Activated naive CD8-positive, alpha-beta T cell treated with anti-CD3 and anti-CD28 coated beads, Interleukin-2, amount 50 U/mL, for 16 hours (primary cell): ENCODE data around the gene CHMP6.

Source experiments
- DNase-seq: peaks from one replicate; pipeline ENCODE4 v3.0.0-alpha.2; 2020; ENCODE audit warnings: low read depth, low spot score

The CHMP6 gene

DNA sequence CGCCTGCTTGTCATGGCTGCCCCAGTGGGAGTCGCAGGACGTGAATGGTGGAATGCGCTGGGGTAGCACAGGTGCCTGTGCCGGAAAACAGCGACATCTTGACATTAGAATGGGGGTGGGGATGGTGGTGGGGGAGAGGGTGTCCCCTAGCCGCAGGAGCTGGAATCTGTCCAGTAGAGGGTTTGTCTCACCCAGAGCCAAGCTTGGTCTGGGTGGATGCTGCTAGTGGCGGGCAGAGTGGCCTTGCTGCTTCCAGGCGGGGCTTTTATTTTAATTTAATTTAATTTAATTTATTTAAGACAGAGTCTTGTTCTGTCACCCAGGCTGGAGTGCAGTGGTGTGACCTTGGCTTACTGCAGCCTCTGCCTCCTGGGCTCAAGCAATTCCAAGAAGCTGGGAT, 51.0 kb downstream of the CHMP6 start:
- DNase-seq = no peak

DNA sequence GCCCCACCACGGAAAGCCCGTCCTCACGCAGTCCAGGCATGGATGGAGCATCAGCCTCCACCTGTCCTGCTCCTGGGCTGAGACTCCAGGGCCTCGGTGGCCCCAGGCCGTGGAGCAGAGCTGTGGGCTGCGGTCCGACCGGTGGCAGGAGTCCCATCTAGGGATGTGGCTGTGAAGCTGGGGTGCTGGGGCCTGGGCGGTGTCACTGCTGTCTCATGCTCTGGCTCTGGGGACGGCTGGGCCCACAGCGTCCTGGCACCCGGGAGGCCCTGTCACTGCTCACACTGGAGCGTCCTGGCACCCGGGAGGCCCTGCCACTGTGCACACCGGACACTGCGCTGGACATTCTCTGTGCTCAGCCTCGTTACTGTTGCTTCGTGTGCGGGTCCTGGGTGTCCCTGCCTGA, 51.7 kb downstream of the CHMP6 start:
- no peak for DNase-seq

DNA sequence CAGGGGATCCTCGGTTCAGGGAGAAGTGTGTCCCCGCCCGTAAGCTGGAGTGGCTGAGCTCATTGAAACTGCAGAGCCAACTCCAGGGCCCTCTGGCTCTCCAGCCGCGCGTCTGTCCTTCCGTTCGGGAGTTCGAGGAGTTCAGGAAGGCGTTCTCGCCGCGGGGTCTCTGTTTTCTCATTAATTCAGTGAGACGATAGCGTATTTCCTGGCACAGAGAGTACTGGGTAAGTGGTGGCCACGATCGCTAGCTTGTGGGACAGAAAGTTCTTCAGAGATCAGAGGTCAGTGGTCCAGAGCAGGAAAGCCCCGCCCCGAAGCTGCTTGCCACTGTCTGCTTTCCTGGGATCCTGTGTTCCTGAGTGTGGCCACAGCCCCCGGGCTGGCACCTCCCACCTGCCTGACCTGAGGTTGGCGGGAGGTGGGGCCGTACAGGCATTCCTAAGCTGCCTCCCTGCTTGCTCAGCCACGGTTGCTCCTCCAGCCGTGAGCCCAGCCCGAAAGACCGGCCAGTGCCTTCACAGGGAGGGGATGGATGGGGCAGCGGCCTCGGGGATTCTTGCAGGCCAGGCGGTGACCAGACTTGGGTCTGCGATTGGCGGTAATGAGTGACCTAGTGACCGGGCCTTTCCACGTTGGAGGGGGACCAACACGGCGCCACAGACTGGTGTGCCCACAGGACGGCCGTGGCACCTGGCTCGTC, 52.2 kb downstream of the CHMP6 start:
- DNase-seq = no peak

DNA sequence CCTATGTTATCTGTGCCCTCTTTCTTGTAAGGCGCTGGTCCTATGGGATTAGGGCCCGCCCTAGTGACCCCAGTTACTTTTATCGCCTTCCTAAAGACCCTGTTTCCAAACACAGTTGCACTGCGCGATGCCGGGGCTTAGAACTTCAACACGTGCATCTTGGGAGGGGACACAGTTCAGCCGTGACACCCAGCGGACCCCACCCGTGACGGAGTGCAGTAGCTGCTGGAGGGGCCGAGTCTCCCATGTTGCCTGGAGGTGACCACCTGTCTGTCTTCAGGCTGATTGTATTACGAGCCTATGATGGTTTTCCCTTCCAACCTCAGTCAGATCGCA, 52.8 kb downstream of the CHMP6 start:
- no peak for DNase-seq

DNA sequence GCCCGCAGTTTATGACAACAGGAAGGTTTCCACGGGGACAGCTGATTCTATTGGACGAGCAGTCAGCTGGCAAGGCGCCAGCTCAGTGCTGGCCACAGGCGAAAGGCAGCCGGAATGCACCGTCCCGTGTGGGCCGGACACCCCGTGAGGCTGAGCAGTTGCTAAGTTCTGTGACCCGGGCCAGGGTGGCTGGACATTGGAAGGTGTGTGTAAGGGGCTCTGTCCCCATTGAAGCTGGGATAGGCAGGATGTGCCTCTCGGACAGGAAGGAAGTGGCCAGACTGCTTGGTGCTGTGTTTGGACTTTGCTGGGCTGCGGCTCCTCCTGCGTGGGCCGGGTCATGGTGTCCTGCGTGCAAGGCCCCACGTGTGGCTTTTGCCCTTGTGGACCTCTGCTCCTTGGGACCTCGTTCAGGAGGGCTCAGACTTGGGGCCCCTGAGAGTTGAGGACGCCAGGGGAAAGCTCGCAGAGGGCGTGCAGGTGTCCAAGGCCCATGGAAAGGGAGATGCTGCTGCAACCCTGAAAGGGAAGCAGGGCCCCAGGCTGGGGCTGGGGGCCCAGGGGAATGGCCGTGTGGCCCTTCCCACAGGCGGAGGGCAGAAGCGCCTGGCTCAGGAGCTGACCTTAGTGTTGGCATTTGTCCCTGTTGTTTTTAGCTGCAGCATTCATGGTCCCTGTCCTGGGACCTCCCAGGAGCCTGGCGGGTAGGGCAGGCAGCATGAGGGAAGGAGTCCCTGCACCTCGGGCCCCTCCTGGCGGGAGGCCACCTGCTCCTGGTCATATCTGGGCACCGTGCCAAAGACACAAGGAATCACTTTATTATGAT, 53.3 kb downstream of the CHMP6 start:
- DNase-seq = no peak

DNA sequence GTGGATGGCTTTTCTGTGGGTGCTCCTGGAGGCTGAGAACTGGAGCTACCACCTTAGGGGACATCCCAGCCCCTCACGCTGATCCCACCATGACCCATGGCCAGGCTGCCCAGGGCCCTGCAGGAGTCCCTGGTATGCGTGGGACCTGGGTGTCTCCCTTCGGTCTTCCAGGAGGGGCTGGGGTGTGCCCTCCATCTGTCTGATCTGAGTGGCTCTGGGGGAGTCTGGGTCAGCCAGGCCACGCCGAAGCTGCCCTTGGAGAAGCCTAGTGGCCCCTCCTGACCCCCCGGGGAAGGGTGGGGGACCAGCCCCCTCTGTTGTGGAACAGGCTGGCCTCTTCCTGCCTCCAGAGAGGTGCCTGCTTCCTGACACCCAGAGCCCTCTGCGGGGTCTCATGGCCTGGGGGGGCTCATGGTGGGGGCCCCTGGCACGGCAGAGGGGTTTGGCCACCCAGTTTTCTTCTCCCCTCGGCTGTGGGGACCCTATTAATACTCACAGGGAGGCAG, 54.0 kb downstream of the CHMP6 start:
- DNase-seq = no peak

DNA sequence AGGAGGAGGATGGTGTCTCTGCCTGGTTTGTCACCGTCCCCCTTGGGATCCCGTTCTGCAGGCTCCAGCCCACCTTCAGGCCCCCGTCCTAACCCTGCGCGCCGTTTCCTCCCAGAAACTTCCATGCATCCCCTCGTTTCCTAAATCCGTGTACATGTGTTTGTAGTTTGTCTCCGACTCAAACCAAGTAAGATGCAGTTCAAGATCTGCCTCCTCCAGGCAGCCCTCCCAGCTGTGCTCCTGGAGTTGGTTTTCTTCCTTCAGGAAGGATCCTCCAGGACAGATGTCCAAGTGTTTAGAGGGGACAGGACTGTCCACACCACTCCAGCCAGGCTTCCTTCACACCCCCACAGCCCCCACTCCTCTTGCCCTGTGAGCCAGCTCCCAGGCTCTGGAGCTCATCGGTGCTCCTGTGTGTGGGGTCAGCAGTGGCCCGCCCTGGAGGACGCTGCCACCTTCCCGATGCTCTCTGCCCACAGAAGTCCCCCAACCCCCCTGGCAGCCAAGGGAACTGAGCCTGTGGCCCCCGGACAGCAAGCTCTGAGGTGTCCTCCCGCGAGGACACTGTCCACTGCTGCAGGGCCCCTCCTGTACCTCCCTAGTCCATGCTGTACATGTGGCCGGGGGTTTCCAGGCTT, 54.6 kb downstream of the CHMP6 start:
- DNase-seq = no peak

DNA sequence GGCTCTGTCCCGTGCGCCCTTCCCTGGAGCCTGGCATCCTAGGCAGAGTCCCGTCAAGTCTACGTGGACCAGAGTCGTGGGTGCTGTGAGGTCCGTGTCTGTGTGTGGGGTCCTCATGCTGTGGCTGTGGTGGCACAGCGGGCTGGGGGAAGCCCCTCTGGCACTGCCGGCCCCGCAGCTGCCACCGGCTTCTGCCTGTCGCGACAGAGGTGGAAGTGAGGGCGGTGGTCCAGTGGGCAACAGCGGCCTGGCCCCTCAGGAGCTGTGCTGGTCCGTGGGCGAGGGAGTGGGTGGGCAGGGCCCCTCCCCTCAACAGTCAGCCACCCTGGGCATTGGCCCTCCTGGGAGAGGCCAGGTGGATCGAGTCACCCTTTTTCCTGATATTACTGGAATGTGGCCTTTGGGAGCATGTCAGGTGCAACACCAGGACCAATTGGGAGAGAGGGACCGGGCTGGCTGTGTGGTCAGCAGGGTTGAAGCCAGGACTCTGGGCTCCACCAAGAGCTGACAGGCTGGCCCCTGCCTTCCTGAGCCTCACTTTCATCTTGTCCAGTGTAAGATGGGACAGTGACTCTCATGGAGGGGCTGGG, 55.2 kb downstream of the CHMP6 start:
- no peak for DNase-seq

DNA sequence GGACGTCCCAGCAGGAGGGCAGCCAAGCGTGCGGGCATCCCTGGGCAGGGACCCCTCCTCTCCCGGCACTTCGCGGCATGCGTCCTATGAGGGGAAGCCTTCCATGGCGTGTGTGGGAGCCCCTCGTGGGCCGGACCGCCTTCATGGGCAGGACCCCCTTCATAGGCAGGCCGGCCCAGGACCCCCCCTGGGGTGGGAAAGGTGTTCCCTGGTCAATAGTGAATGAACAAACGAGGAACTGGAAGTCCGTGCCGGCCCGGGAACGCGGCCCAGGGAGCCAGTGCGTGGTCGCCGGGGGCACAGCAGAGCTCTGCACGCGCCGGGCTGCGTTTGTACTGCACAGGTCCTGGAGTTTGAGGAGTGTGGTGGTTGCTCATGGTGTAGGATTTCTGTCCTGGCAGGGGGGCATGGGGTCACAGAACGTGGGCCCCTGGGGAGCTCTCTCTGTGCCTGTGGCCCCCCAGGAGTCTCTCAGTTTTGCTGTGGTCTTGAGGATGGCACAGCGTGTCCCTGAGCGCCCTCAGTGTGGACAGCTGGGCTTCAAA, 57.3 kb downstream of the CHMP6 start:
- no peak for DNase-seq

DNA sequence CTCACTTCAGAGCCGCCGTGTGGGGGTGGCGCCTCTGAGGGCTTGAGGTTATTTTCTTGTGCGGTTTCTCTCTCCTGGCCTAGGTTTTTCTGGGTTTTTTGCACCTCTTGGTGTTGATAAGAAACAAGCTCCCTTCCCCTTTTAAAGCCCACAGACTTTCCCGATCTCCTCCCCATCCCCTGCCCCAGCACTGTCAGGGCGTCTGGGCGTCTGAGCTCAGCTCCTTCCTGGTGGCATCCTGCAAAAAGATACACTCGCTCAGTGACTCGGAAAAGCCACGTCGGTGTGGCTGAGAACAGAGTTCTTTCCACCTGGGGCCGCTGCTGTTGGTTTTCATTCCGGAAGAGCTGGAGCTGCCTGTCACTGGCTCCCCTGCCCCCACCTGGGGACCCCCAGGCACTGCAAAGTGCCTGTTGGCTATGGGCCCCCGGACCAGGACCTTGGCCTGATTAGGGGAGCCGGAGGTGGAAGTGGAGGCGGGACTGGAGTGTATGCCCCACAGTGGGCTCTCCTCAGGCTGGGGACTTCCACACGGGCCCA, 57.8 kb downstream of the CHMP6 start:
- no peak for DNase-seq
